GM12874 (cell line): ENCODE results near the gene CNDP2.

Experiments
- CTCF ChIP-seq: IDR thresholded peaks from 2 replicates; pipeline ENCODE4 v1.5.1; 2011; ENCODE audit warnings: low read depth, mild to moderate bottlenecking, control low read depth, low read length, moderate library complexity; ENCODE audit not compliant: insufficient read depth

CNDP2 gene

GRCh38 chr18:74521068-74521725 lies 25.0 kb downstream of the CNDP2 start:
- TF ChIP-seq CTCF: no peak

- no peak for TF ChIP-seq CTCF
Observed at GRCh38 chr18:74522635-74523548, 26.7 kb downstream of the CNDP2 start.

- no peak for TF ChIP-seq CTCF
Observed at GRCh38 chr18:74524097-74524496, 27.9 kb downstream of the CNDP2 start.

GRCh38 chr18:74525741-74526140 lies 29.6 kb downstream of the CNDP2 start:
- no peak for TF ChIP-seq CTCF

- no peak for TF ChIP-seq CTCF
Observed at GRCh38 chr18:74526488-74526887, 30.3 kb downstream of the CNDP2 start.

- TF ChIP-seq CTCF: no peak
Observed at GRCh38 chr18:74528478-74528877, 32.3 kb downstream of the CNDP2 start.

- no peak for TF ChIP-seq CTCF
Observed at GRCh38 chr18:74528913-74529312, 32.8 kb downstream of the CNDP2 start.
